ENCODE measurements around the gene DOK4. TPM values are rescaled to one million over a fixed set of nuclear protein-coding genes. Genes with fewer than 3 reads are reported as not detected.

The DOK4 gene
- total RNA-seq (2014; rRNA removed; shearing (Covaris generic); ENCODE audit: low replicate concordance) = 19.1 and 19.3 TPM in 2 replicates

GRCh38 chr16:57485916-57486857 is at the start of gene DOK4:
Gene DOK4 (minus strand): TSS chr16:57486493. CDS start chr16:57479507, 6,986 bp downstream.
- Histone ChIP-seq H3K9me3 (no peaks in the 10 kb centered on the region), H3K36me3 (no peaks in the 10 kb centered on the region), H3K4me3 (peak within 1 kb of the TSS; percentile 59), H3K27me3 (peaks cover 2% of the 10 kb centered on the region; the same call in 1 of the 2 replicates)
- DNase-seq = peak; percentile 93

- Histone ChIP-seq H3K27me3 (peaks cover 2% of the 10 kb centered on the region; the same call in 1 of the 2 replicates), H3K4me3 (peak overlapping the region; percentile 70), H3K36me3 (no peaks in the 10 kb centered on the region), H3K9me3 (no peaks in the 10 kb centered on the region)
- DNase-seq = peak; percentile 99
Measured at GRCh38 chr16:57535680-57536305, 49.5 kb upstream of the DOK4 start.

GRCh38 chr16:57534881-57535658 is 48.8 kb upstream of the DOK4 start:
- no peak for DNase-seq
- Histone ChIP-seq H3K4me3 (peak overlapping the region; percentile 70), H3K27me3 (peaks cover 2% of the 10 kb centered on the region; the same call in 1 of the 2 replicates), H3K36me3 (no peaks in the 10 kb centered on the region), H3K9me3 (no peaks in the 10 kb centered on the region)

- Histone ChIP-seq H3K36me3 (no peaks in the 10 kb centered on the region), H3K9me3 (no peaks in the 10 kb centered on the region), H3K4me3 (no peak overlapping the region), H3K27me3 (no peaks in the 10 kb centered on the region)
- DNase-seq = no peak
Measured at GRCh38 chr16:57534337-57534880, 48.1 kb upstream of the DOK4 start.

- DNase-seq = no peak
- H3K9me3 ChIP-seq = no peaks in the 10 kb centered on the region
- H3K36me3 ChIP-seq = no peaks in the 10 kb centered on the region
- H3K4me3 ChIP-seq = no peak overlapping the region
- no peaks in the 10 kb centered on the region for H3K27me3 ChIP-seq
Measured at GRCh38 chr16:57533431-57534336, 47.4 kb upstream of the DOK4 start.

- Histone ChIP-seq H3K27me3 (no peaks in the 10 kb centered on the region), H3K4me3 (no peak overlapping the region), H3K9me3 (no peaks in the 10 kb centered on the region), H3K36me3 (no peaks in the 10 kb centered on the region)
- DNase-seq = no peak
Measured at GRCh38 chr16:57532266-57532625, 46.0 kb upstream of the DOK4 start.

GRCh38 chr16:57531635-57532265 is 45.5 kb upstream of the DOK4 start:
- DNase-seq = no peak
- H3K27me3 ChIP-seq = no peaks in the 10 kb centered on the region
- H3K36me3 ChIP-seq = no peaks in the 10 kb centered on the region
- H3K9me3 ChIP-seq = no peaks in the 10 kb centered on the region
- H3K4me3 ChIP-seq = no peak overlapping the region

GRCh38 chr16:57531253-57531575 is 44.9 kb upstream of the DOK4 start:
- Histone ChIP-seq H3K4me3 (no peak overlapping the region), H3K9me3 (no peaks in the 10 kb centered on the region), H3K36me3 (no peaks in the 10 kb centered on the region), H3K27me3 (no peaks in the 10 kb centered on the region)
- no peak for DNase-seq

- H3K27me3 ChIP-seq = no peaks in the 10 kb centered on the region
- H3K4me3 ChIP-seq = no peak overlapping the region
- DNase-seq = no peak
- H3K9me3 ChIP-seq = no peaks in the 10 kb centered on the region
- H3K36me3 ChIP-seq = no peaks in the 10 kb centered on the region
Measured at GRCh38 chr16:57530522-57531252, 44.4 kb upstream of the DOK4 start.

GRCh38 chr16:57530104-57530521 is 43.8 kb upstream of the DOK4 start:
- Histone ChIP-seq H3K27me3 (no peaks in the 10 kb centered on the region), H3K36me3 (no peaks in the 10 kb centered on the region), H3K4me3 (no peak overlapping the region), H3K9me3 (no peaks in the 10 kb centered on the region)
- peak; percentile 62 for DNase-seq

- no peak for DNase-seq
Measured at GRCh38 chr16:57529391-57530103, 43.3 kb upstream of the DOK4 start.

GRCh38 chr16:57528499-57529390 is 42.5 kb upstream of the DOK4 start:
- H3K27me3 ChIP-seq = no peaks in the 10 kb centered on the region
- H3K4me3 ChIP-seq = no peak overlapping the region
- H3K36me3 ChIP-seq = no peaks in the 10 kb centered on the region
- DNase-seq = no peak
- no peaks in the 10 kb centered on the region for H3K9me3 ChIP-seq

More at GRCh38 chr16:57529391-57530103, 43.3 kb upstream of the DOK4 start:
- no peaks in the 10 kb centered on the region for H3K36me3 ChIP-seq
- no peaks in the 10 kb centered on the region for H3K27me3 ChIP-seq
- H3K9me3 ChIP-seq = no peaks in the 10 kb centered on the region
- no peak overlapping the region for H3K4me3 ChIP-seq

- no peaks in the 10 kb centered on the region for H3K9me3 ChIP-seq
- H3K36me3 ChIP-seq = no peaks in the 10 kb centered on the region
- H3K4me3 ChIP-seq = no peak overlapping the region
- DNase-seq = no peak
- H3K27me3 ChIP-seq = no peaks in the 10 kb centered on the region
Measured at GRCh38 chr16:57527610-57528360, 41.5 kb upstream of the DOK4 start.

Measured in MG63 (cell line).